GM19239 (cell line): Measurements from ENCODE around the gene OR12D3.
"Not testable (repeated sequence)": the region's sequence is repeated elsewhere in the genome, so short reads cannot be mapped to it uniquely, and the experiment has no call there.

ENCODE experiments used
- DNase-seq: peaks from one replicate; pipeline ENCODE4 v3.0.0; 2011; ENCODE audit warnings: low spot score; ENCODE audit not compliant: insufficient read length
- FAIRE-seq: peaks from 2 replicates; lab custom pipeline; 2011; peaks lifted over from hg19 to GRCh38; lab: Jason Lieb, UNC

The OR12D3 gene, protein sequence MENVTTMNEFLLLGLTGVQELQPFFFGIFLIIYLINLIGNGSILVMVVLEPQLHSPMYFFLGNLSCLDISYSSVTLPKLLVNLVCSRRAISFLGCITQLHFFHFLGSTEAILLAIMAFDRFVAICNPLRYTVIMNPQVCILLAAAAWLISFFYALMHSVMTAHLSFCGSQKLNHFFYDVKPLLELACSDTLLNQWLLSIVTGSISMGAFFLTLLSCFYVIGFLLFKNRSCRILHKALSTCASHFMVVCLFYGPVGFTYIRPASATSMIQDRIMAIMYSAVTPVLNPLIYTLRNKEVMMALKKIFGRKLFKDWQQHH

DNA sequence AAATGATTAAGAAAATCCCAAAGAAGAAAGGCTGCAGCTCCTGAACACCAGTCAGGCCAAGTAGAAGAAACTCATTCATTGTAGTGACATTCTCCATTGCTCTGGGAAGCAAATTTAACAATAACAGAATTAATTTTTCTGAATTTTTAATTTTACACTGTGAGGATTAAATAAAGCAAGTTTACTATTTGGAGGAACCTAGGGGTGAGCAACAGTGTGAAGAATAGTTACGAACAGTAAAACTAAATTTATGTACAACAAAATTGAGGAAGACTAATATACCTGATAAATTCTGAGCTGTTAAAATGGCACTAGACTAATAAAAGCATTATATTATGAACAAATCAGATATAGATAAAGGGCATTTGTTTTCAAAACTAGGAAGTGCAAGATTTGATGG is at the start of gene OR12D3:
Gene OR12D3, minus strand, starts transcription at position 101 of the 400 bp plus-strand sequence. Its CDS starts 4 bp downstream, at position 97.
- no peak for FAIRE-seq
- DNase-seq, result no peak

DNA sequence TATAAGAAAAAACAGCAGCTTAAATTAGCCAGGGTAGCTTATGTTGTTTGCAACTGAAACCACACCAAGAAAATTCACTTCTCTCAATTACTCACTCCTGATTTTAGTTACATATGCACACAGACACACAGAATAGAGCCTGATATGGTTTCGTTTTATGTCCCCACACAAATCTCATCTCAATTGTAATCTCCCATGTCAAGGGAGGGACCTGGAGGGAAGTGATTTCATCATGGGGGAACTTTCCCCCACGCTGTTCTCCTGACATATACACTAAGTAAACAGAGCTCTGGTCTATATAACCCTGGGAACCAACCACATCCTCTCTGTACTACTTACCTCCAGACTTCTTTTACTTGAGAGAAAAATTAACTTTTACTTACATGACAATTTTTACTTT is 49.5 kb upstream of the OR12D3 start:
- DNase-seq (no peak), FAIRE-seq (no peak)

DNA sequence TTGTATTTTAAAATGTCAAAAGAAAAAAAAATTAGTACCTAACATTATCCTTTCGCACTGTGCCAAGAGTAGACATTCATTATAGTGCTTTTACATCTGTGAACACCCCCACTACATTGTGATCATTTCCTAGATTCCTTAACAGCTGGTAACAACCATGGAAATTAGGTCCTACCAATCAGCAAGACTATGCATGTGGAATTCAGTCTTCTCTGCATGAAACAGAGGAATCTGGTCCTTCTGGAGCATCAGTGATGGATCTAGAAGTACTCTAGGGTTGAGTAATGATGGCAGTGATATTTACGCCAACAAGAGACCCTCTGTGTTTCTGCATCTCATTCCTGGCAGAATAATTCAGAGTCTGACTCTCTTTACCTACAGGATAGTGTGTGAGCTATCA is 49.1 kb upstream of the OR12D3 start:
- FAIRE-seq (no peak), DNase-seq (no peak)

DNA sequence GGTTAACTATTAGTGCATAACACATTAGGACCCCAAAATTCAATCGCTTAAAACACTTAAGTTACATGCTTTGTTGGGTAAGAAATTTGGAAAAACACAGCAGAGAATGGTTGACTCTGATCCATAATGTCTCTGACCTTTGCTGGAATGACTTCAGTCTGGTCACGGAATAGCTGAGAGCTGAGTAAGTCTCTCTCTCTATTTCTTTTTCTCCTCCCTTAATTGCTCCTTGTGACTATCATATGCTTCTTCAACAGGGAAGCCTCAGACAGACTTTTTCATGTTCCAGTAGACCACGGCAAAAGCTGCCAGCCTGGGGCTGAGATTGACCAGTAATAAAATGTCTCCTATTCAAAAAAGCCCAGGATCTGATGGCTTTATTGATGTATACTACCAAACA is 44.4 kb upstream of the OR12D3 start:
- DNase-seq (no peak), FAIRE-seq (no peak)

DNA sequence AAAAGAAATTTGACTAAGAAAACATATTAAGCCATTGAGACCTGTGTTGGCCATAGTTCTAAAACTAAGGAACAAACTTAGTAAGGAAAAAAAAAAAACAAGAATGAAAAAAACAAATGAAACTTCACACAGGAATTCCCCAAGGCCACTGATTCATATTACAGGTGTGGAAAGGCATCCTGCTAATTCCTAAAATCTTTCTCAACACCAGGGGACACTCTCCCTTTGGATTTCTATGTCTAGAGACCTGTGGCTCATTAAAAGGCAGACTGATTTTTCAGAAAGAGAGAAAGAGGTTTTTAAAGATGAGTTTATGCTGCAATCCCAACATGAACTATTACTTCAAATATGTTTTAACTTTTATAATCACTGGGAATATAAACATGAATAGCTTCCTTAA is 39.5 kb upstream of the OR12D3 start, which contains the start of gene OR12D1:
Gene OR12D1, plus strand, starts transcription at position 341 of the 400 bp plus-strand sequence.
- FAIRE-seq (no peak), DNase-seq (no peak)

DNA sequence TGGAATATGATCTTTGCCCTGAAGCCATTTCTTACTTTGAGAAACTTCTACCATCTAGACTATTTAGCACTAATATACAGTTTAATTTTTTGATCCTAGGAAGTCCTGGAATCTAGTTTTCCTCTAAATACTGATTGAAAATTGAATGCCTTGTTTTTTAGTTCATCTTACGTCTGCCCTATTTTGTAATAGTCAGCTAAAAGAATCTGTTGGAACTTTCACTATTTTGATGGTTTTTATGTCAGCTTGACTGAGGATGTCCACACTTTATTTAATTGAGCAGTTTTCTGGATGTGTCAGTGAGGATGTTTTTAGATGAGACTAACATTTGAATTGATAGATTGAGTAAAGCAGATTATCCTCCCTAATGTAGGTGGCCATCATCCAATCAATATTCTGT is 28.7 kb upstream of the OR12D3 start:
- DNase-seq (no peak), FAIRE-seq (no peak)

DNA sequence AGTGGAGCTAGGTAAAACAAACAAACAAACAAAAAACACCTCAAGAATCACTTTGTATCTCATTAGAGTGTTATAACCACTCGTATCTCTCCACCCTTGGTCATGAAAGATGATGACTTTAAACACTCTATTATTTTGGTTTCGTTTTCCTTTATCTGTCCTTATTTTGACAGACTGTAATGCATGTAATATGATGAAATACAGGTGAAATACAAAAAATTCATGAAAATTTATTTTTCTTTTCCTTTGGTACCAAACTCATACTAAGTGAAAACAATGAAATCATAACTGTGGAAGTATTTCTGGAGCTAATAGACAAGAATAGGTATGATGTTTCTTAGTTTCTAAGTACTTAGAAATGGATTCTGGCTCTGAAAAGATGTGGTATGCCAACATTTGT is 24.4 kb upstream of the OR12D3 start:
- no peak for FAIRE-seq

DNA sequence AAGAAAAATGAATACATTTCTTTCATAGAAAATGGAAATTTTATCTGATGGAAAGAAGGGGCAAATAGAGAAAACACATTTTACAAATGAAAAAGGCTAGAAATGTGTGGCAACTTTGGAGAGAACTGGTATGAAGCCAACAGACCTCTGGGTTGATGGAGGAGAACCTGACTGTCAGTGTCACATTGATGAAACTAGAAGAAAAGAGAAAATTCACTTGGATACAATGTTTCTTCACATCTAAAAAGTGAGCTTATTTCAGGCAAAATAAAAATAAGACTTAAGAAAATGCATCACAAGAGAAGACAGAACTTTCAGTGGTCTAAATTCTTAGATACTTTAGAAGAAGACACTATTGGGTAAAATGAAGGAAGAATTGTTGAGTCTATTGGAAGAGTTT is 20.2 kb upstream of the OR12D3 start, which contains the start of gene OR12D2:
Gene OR12D2, plus strand, starts transcription at position 301 of the 400 bp plus-strand sequence. CDS start 1,069 bp downstream, outside the sequence.
- DNase-seq, result no peak
- no peak for FAIRE-seq

More for the DNA sequence above, 24.4 kb upstream of the OR12D3 start:
- DNase-seq, result no peak

DNA sequence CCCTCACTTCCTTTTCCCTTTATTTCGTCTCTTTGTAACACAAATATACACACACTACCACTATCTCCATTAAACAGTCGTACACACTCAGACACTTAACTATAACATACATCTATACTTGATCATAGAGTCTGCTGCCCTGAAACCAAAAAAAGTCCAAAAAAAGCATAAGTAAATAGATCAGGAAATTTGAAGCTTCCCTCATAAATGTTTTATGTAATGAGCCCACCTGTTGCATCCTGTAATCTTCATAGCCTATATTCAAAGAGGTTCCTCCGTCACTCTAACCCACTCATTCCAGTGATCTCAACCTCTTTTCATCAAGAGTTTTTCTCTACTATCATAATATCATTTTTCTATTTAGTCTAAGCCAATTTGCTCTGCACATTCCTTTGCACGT is 13.4 kb upstream of the OR12D3 start:
- no peak for DNase-seq
- no peak for FAIRE-seq

DNA sequence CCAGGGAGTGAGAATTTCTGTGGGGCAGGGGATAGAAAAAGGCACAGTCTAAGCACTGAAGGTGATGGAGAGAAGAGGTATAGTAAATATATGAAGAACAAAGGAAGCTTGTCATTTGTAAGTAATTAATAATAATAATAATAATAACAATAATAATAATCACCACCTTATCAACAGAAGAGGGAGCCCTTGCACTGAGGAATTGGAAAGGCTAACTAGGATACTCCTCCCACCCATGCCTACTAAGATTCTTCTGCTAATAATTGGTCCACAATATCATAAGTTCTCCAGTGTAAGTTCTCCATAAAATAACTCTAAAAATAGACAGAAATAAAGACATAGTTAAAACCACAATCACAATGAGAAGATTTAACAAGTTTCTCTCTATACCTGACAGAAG is 912 bp upstream of the OR12D3 start:
- DNase-seq (no peak), FAIRE-seq (no peak)

DNA sequence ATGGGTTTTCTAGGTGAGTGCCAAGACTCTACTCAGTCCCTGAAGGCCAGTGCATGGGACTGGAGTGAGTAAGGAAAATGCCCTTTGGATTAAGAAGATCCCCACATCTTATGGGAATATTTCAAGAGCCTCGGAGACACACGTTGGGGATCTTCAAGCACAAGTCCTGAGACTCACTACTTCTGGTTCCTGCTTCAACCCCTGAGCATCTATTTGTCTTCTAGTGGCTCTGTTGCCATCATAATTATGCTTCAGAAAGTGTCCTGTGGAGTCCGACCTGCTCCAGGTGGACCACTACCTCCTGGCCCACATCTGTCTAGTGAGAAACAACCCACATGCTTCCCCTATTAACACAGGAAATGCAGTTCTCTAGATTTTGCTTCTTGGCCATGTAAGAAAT is 6.3 kb downstream of the OR12D3 start, which contains the start of gene OR5V1:
Gene OR5V1, minus strand, starts transcription at position 101 of the 400 bp plus-strand sequence. CDS start 12,670 bp downstream, outside the sequence.
- FAIRE-seq (no peak), DNase-seq (no peak)

DNA sequence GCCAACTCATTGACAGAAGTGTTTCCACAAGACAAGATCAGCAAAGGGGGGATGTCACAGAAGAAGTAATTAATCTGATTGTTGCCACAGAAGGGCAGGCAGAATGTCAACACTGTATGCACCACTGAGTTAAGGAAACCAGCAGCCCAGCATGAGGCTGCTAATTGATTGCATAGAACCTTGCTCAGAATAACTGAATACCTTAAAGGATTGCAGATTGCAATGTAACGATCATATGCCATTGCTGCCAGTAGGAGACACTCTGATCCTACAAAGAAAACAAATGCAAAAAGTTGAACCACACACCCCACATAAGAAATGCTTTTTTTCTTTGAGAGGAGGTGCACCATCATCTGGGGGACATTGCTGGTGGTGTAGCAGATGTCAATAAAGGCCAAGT is 19.5 kb downstream of the OR12D3 start:
- FAIRE-seq (no peak), DNase-seq (no peak)

DNA sequence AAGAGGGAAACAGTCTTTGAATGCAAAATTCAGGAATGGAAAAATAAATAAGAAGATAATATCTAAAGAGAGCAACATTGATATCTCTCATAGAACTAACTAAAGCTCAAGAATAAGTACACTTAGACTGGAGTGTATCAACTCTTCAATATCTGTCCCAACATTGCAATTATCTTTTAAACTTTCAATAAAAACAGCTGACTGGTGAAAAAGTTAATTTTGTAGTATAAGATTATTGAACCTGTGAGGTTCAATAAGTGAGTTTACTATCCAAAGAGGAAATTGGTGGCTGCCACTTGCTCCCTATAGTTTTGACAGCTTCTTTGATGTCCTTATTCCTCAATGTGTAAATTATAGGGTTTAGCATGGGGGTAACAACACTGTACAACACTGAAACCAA is 20.1 kb downstream of the OR12D3 start:
- DNase-seq (no peak), FAIRE-seq (no peak)

DNA sequence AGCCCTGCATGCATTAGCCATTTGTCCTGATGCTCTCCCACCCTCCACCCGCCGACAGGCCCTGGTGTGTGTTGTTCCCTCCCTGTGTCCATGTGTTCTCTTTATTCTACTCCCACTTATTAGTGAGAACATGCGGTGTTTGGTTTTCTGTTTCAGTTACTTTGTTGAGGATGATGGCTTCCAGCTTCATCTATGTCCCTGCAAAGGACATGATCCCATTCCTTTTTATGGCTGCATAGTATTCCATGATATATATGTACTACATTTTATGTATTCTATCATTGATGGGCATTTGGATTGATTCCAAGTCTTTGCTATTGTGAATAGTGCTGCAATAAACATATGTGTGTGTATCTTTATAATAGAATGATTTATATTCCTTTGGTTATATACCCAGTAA is 25.7 kb downstream of the OR12D3 start:
- DNase-seq, FAIRE-seq: not testable (repeated sequence)

DNA sequence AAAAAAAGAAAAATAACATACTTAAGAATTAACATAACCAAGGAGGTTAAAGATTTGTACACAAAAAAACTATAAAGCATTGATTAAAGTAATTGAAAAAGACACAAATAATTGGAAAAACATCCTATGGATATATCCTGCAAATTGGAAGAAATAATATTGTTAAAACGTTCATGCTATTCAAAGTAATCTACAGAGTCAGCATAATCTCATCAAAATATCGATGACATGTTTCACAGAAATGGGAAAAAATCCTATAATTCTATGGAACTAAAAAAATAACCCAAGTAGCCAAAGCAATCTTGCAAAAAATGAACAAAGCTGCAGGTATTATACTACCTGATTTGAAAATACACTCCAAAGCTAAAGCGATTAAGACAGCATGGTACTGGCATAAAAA is 29.7 kb downstream of the OR12D3 start:
- FAIRE-seq, result no peak
- DNase-seq, result no peak

DNA sequence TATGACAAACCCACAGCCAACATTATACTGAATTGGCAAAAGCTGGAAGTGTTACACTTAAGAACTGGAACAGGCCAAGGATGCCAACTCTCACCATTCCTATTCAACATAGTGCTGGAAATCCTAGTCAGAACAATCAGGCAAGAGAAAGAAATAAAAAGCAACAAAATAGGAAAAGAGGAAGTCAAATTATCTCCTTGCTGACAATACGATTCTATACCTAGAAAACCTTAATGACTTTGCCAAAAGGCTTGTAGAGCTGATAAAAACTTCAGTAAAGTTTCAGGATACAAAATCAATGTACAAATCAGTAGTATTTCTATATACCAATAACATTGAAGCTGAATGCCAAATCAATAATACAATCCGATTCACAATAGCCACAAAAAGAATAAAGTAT is 38.8 kb downstream of the OR12D3 start:
- no peak for FAIRE-seq
- no peak for DNase-seq

DNA sequence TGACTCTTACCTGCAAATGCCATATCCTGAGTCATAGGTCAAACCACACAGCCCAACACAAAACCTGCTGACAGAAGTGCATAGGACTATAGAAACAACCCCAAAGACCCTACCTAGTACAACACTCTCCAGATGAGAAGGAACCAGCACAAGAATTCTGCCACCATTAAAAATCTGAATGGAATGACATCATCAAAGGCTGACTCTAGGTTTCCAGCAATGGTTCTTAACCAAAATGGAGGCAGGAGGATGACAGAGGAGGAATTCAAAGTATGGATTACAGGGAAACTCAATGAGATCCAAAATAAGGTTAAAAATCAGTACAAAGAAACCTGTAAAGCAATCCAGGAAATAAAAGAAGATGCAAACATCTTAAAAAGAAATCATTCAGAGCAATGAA is 42.4 kb downstream of the OR12D3 start:
- FAIRE-seq (no peak), DNase-seq (no peak)

DNA sequence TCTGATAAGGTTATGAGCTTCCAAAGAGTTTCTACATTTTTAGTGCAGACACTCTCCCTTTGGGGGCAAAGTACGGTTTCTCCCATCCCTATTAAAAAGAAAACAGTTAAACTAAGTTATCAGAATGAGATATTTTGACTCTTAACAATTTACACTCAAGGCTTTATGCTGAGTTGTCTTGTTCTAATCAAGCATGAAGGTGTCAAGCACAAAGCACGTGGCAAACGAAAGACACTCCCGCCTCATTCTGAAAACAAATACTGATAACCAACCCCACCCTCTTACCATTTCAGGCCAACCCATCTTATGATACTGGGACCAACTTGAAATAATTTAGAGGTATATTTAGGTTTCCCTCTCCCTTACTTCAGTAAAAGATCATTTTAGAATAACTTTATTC is 49.3 kb downstream of the OR12D3 start:
- FAIRE-seq (no peak), DNase-seq (no peak)
